NCI-H82 treated with DMSO at 0.1 percent for 48 hours (cell line): ENCODE results near the gene DPPA3.
"Not testable (repeated sequence)": the region's sequence is repeated elsewhere in the genome, so short reads cannot be mapped to it uniquely, and the experiment has no call there.

Source experiments
- DNase-seq: peaks from one replicate; lab custom pipeline; 2025; ENCODE audit not compliant: unreplicated experiment; lab: John Stamatoyannopoulos, UW

DPPA3 gene

DNA sequence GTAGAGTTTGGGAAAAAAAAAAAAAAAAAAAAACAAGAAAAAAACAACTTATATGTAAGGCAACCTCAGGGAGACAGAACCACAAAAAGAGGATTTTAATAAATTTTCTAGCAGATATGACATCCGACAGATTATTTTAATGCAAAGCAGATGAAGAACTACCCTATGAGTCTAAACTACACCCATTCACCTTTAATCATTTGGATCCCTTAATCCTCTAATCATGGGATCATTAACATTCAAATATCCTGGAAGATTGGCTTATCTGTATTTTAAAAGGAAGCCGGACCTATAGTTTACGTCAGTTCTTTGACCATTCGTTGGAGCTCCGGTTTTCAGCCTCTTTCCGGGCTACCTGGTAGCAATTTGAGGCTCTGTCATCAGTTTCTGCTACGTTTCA is at the start of gene DPPA3:
TSS of gene DPPA3 (plus strand) at position 301 of the 400 bp plus-strand sequence. CDS start 138 bp downstream, outside the sequence.
- DNase-seq = no peak

DNA sequence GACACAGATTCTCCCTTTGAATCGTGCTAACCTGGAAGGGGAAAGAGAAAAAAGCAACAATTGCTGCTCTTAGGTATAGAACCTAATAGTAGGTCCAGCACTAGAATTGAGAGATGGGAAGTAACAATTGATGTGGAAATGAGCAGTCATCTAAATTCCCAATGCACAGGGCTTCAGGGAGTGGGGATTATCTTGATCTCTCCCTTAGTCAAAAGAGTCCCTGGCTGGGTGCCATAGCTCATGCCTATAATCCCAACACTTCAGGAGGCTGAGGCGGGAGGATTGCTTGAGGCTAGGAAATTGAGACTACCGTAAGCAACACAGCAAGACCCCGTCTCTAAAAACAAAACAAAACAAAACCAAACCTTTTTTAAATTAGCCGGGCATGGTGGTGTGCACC is 49.5 kb upstream of the DPPA3 start:
- no peak for DNase-seq

GRCh38 chr12:7666595-7666994 is 44.6 kb upstream of the DPPA3 start:
- DNase-seq = no peak

- DNase-seq = no peak
Observed at GRCh38 chr12:7667125-7667524, 44.1 kb upstream of the DPPA3 start.

GRCh38 chr12:7668171-7668570 is 43.1 kb upstream of the DPPA3 start:
- no peak for DNase-seq

GRCh38 chr12:7675455-7675854 is 35.8 kb upstream of the DPPA3 start:
- not testable (repeated sequence) for DNase-seq

GRCh38 chr12:7677432-7677888 is 33.8 kb upstream of the DPPA3 start:
- DNase-seq = not testable (repeated sequence)

GRCh38 chr12:7678744-7679143 is 32.5 kb upstream of the DPPA3 start:
- no peak for DNase-seq

- no peak for DNase-seq
Observed at GRCh38 chr12:7679251-7680045, 31.8 kb upstream of the DPPA3 start.

- no peak for DNase-seq
Observed at GRCh38 chr12:7681535-7681934, 29.7 kb upstream of the DPPA3 start.

- no peak for DNase-seq
Observed at GRCh38 chr12:7693793-7694192, 17.4 kb upstream of the DPPA3 start.

DNA sequence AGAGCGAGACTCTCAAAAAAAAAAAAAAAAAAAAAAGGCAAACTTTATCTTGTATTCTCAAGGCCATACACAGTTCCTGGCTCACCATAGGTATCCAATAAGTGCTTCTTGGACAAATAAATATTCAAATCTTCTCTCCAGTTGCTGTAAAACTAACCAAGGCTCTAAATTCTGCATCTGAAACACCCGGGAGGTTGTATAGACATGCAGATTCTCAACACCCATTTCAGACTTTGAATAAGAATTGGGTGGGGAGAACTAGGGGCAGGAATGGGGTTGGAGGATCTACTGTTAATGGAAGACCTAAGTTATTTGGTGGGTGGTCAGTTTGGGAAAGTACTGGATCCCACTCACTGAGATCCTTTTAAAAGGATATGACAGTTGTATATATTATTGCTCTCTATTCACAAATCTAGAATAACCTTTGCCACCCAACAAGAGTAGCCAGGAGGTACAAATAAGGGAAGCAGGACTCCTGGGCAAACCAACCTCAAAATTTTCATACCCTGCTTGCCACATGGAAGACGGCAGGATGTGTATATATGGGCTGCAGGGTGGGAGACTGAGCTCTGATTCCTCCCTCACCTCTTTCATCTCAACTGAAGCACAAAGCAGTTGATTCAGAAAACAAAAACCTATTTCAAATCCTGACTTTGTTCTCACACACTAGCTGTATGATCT is 16.5 kb upstream of the DPPA3 start:
- DNase-seq = no peak

- no peak for DNase-seq
Observed at GRCh38 chr12:7695237-7695560, 16.0 kb upstream of the DPPA3 start.

GRCh38 chr12:7695566-7696197 is 15.6 kb upstream of the DPPA3 start, which contains the start of gene GDF3:
Gene GDF3, minus strand, starts transcription at chr12:7695775. Its CDS starts 47 bp downstream, at chr12:7695728.
- no peak for DNase-seq

DNA sequence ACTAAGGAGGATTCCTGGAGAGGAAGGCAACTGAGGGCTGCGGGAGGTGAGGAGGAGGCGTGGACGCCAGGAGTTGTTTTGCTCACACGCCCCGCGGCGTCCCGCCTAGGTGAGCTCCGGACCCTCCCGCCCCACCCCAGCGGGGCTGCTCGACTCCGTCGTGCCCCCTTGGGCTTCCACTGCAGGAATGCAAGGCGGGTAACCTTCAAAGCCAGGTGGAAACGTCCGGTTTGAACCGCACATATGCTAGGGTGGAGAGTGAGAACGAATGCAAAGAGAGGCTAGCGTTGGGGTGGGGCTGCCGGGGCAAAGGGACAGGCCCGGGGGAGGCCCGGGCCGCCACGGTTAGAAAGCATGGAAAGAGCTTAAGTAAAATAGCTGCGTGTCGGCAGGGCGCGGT is 5.4 kb upstream of the DPPA3 start:
- DNase-seq = no peak

DNA sequence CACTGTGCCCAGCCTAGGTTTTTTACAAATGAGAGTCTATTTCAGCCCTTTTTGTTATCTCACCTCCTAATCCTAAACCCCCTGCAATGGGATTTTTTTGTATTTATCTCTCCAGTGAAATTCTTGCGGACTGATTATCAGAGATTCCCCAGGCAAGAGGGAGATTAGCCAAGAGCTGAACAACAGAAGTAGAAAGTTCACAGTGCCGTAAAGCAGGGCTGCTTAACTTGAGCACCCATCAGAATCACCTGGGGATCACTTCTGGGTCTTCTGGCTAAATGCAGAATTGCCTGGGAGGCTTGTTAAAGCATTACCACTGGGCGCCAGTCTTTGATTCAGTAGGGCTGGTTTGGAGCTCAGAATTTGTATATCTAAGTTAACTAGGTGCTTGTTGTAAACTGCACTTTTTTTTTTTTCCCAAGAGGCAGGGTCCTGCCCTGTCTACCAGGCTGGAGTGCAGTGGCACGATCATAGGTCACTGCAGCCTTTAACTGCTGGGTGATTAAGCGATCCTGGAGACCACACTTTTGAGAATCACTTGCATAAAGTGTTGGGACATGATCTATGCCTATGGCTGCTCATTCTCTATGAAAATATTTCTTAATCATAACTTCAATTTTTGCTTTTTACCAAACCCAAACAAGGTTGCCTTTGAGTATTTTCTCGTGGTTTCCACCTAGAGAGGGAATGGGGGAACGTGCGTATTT is 1.1 kb upstream of the DPPA3 start:
- no peak for DNase-seq

DNA sequence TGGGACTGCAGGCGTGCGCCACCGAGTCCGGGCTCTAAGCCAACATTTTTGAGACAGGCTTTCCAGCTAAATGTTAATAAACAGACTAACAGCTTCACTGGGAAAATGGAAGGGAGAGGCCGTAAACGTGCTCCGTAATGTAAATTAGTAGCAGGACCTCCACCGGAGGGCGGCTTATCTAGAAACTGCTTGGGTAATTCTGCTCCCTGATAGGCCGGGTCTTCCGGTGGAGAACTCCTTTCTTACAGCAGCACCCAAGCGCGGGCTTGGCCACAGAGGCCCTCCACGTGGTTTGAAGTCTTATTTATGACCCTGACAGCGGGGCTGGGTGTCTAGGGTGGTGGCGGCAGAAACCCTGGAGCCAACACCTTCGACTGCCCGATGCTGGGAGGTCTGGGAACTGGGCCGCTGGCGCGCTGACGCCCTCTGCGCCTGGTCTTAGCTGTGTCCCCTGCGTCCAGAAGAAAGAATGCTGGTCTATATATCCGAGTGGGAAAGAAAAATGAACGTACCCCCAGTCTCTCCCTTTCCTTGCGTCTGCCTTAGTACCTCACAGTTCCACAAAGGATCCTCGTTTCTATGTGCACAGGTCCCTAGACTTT is 1.7 kb downstream of the DPPA3 start:
- no peak for DNase-seq

DNA sequence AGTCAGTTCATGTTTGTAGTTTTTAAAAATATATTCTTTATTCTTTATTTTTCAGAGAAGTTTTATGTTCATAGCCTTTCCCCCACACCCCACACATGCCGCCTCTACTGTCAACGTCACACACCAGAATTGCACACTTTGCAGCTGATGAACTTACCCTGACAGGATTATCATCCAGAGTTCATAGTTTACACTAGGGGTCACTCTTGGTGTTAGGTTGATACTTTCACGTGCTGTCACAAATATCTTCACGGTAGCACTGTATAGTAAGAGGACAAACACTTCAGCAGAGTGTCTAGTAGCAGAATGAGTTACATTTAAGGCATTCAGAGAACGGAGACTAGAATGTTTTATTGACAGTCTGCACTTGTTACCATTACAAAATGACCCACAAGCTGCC is 5.1 kb downstream of the DPPA3 start:
- no peak for DNase-seq

DNA sequence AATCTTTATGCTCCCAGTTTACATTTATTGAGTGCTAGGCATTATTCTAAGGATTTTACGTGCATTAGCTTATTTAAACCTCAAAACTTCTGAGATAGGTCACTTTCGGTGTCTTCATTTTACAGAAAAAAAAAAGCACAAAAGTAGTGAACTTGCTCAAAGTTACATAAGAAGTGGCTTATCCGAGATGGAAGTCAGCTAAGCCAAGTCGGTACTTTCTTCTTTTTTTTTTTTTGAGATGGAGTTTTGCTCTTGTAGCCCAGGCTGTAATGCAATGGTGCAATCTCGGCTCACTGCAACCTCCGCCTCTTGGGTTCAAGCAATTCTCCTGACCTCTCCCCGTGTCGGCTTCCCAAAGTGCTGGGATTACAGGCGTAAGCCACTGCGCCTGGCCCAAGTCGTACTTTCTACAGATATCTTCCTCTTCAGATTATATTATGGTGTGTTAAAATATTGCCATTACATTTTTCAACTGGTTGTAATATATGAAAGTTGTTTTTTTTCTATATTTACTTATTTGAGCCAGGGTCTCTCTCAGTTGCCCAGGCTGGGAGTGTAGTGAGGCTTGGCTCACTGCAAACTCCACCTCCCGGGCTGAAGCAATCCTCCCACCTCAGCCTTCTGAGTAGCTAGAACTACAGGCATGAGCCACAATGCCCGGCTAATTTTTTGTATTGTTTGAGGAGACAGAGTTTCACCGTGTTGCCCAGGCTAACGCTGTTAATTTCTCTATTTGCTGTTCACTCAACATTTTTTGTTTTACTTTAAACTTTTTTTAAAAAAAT is 8.9 kb downstream of the DPPA3 start:
- DNase-seq = no peak

GRCh38 chr12:7723926-7724325 is 12.7 kb downstream of the DPPA3 start:
- no peak for DNase-seq
